NCI-H1694 treated with DMSO at 0.1 percent for 48 hours (cell line): Measurements from ENCODE around the gene NATD1.

ENCODE experiments used
- DNase-seq: peaks from one replicate; lab custom pipeline; 2025; lab: John Stamatoyannopoulos, UW

Gene NATD1

DNA sequence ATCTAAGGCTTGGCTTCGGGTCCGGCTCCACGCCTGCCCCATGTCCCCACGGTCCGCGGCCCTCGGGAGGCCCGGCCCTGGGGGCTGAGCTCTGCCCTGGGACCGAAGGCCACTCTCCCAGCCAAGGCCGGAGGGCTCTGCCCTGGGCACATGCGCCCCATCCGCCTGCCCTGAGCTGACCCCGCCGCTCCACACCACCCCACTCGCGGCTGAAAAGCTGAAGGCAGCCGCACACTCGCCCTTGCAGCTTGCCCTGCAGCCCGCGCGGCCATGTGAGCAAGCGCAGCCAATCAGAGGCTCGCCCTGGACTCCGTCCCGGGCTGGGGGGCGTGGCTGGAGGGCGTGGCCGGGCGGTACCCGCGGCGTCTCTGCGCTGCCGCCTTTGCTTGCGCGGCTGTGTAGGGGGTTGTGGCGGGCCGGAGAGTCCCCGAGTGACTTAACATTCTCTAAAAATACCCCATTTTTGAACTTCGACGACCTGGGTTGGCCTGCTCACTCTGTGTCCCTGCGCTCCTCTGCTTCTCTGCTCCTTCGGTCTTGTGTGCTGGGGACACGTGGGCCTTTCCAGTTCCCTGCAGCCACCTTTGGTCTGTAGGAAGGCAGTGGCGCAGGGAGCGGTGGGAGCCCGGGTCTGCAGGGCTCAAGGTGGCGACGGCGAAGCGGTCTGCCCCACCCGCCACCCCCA lies 22.5 kb upstream of the NATD1 start:
- peak; percentile 73 for DNase-seq

DNA sequence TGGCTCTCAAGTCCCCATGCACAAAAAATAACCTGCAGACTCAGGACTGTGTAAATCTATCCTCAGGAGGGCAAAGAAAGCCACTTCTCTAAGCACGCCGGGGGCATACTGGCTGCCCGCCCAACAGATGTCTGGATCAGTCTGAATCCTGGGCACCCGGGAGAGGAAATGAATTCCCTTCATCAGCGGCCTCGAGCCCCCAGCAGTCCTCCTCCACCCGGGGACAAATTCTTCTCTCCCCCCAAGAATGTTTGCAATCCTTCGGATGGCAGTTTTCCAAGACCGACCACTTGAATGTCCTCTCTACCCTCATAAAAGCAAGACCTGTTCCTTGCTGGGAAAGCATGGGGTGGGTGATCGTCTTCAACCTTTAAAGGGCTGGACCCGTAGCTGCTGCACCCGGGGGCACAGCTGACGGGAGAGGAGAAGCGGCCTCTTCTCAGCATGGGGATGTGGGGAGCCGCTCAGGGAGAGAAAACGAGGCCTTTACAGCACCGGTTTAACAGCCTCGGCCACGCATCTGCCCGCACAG lies 21.9 kb upstream of the NATD1 start:
- DNase-seq: peak; percentile 14

DNA sequence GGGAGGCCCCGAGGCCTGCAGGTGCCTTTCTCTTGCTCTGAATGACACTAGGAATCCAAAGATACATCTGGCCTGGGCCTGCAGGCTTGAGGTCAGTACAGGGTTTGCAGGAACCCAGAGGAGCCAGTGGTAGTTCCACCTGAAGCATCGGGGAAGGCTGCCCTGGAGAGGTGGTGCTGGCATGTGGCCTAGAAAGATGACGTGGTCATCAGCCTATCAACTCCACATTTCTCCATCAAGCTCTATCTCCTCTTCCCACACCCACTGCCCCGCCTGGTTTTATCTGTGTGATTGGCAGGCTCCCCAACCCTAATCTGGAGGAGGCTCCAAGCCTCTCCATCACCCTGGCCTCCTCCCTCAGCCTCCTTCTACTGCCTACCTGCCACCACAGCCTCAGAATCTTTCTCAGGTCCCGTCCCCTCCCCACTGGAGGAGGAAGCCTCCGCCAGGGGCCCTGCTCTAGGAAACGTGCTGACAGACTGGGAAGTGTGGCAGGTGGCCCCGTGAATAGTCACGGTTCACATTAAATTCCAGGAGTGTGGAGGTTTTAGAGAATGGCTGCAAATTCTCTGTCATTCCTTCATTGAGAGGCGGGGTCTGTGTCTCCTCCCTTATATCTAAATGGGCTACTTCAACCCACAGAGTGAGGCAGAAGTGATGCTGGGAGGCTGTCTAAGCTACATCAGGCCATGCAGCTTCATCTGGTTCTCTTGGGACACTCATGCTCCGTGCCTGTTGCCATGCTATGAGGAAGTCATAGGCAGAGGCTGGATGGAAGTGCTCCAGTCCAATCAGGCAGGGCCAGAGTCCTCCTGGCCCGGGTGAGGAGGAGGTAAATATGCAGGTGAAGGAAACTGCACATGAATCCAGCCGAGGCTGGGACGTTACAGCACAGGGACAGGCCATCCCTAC lies 19.9 kb upstream of the NATD1 start:
- DNase-seq: no peak

DNA sequence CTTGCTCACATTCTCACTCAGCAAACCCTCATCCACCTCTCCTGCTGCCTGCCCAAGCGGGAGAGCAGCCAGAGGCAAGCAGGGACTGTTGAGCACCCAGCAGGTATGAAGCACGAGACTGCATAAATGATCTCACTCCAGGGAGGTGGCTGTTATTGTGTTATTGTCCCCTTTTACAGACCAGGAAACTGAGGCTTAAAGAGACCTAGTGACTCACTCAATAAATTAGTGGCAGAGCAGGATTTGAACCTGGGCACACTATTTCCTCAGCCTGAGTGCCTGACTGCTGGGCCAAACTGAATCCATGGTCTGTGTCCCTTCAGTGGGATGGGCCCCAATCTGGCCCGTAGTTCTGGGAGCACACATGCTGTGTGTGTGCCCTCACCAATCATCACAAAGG lies 19.0 kb upstream of the NATD1 start:
- DNase-seq: no peak

GRCh38 chr17:21271454-21272183 lies 18.4 kb upstream of the NATD1 start:
- DNase-seq: no peak

DNA sequence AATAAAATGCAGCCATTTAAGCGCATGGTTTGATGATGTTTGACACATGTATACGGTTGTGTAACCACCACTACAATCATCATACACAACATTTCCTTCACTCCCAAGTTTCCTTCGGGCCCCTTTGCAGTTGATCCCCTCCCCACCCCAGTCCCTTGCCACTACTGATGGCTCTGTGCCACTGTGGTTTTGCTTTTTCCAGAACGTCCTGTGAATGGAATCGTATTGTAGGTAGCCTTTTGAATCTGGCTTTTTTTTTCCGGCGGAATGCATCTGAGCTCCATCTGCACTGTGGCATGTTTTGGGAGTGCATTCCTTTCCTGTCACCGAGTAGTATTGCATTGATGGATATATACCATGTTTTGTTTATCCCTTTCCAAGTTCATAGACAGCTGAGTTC lies 16.2 kb upstream of the NATD1 start:
- no peak for DNase-seq

DNA sequence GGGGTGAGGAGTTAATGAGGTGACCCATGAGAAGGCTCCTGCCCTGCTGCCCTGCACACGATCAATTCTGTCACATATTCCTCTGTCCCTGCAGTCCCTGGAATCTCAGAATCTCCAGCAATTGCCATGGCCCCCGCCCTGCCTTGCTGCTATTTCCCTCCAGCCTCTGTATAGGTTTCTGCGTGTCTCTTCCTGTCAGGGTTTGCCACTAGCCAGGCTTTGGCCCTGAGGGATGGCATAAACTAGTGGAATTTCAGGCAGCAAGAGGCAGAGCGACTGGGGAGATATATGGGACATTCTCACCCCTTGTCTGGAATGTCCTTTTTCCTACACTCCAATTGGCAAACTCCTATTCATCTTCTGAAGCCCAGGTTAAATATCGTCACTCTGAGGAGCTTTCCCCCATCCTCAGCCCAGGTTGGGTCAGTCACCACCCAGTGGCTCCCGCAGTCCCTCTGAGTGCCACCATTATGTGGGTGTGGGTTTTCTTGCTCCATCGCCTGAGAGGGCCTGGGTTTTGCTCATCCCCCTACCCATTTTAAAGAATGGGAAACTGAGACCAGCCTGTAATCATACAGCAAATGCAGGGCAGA lies 15.5 kb upstream of the NATD1 start:
- no peak for DNase-seq

GRCh38 chr17:21263376-21263775 lies 10.2 kb upstream of the NATD1 start:
- no peak for DNase-seq

- no peak for DNase-seq
Measured at GRCh38 chr17:21262259-21262993, 9.2 kb upstream of the NATD1 start.

DNA sequence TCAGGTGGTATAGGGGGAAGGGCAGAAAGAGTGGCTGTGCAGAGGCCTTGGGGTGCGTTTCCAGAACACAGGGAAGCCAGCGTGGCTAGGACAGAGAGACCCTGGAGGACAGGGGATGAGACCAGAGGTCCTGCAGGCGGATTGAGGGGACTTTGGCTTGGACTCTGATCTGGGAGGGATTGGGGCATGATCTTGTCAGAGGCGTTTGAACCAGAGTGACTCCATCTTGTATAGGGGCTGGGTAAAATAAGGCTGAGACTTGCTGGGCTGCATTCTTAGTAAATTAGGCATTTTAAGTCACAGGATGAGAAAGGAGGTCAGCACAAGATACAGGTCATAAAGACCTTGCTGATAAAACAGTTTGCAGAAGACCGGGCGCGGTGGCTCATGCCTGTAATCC lies 5.4 kb upstream of the NATD1 start:
- DNase-seq: no peak

GRCh38 chr17:21253646-21254441 lies 634 bp upstream of the NATD1 start:
- no peak for DNase-seq

GRCh38 chr17:21252289-21252795 lies 868 bp downstream of the NATD1 start:
- no peak for DNase-seq

- no peak for DNase-seq
Measured at GRCh38 chr17:21251337-21252010, 1.7 kb downstream of the NATD1 start.

DNA sequence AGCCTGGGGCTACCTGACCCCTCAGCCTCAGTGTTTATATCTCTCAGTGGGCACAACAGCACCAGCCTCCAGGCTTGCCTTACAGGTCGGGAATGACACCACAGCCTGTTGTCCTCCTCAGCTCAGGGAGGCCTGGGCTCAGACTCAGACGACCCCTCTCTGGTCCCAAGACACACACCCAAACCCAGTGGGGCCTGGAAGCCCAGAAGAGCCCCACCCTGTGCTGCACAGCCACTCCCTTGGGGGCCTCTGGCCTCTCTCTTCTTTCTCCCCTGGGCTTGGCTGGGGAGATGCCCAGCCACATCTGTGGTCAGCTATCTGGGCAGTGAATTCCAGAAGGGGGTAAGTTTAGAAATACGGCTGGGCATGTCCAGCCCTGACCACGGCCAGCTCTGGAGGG lies 2.4 kb downstream of the NATD1 start:
- DNase-seq: no peak

DNA sequence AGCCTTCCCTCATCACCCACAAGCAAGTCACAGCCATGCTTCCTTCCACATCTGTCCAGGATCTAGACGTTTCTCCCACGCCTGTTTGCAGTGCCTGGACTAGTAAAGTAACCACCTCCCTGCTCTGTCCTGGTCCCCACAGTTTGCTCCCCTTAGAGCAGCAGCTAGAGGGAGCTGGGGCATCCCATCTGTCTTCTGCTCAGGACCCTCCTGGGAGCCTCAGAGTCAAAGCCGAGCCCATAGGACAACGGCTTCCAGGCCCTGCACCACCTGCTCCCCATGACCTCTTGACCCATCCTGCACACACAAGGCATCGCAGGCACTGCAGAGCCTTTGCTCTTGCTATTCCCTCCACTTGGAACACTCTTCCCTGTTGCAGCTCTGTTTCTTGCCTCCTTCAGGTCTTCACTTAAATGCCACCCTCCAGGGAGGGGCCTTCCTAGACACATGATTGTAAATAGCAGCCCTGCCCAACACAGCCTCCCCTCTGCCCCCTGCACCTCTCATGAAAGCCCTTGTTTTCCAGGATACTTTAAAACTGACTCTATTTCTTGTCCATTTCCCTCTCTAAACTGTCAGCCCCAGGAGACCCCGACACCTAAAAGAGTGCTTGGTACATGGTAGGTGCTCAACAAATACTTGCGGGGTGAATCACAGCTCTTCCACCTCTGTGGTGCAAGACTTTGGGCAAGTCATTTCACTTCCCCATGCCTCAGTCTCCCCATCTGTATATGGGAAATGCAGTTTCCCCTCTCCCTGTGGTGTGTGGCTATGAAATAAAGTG lies 3.1 kb downstream of the NATD1 start:
- peak; percentile 5 for DNase-seq

DNA sequence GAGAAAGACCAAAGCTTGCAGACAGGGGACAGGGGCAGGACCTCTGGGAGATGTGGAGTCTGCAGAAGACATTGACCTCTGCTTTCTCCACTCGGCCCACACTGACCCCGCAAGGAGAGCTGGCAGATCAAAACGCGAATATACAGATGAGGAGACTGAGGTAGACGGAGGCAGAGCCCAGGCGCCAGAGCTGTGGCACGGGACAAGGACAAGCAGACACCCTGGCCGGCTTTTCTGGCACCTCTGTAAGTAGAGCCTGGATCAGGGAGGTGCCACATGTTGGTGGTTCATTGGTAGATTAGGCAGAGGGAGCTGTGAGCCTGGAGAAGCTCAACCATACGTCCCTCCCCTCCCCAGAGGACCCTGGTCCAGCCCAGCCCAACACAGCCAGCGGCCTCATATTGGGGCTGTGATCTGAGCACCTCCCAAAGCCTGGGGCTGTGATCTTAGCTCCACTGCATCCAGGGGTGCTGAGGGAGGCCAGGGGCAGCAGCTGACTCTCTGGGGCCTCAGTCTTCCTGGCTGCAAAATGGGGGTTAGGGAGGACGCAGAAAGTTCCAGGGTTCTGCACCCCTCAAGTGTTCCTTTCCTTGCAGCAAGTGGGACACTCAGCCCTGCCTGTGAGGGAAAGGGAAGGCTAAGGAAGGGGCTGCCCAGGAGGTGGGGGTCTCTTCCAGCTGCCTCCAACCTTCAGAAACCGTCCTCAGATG lies 4.0 kb downstream of the NATD1 start:
- DNase-seq: no peak

GRCh38 chr17:21248500-21248899 lies 4.7 kb downstream of the NATD1 start:
- no peak for DNase-seq

DNA sequence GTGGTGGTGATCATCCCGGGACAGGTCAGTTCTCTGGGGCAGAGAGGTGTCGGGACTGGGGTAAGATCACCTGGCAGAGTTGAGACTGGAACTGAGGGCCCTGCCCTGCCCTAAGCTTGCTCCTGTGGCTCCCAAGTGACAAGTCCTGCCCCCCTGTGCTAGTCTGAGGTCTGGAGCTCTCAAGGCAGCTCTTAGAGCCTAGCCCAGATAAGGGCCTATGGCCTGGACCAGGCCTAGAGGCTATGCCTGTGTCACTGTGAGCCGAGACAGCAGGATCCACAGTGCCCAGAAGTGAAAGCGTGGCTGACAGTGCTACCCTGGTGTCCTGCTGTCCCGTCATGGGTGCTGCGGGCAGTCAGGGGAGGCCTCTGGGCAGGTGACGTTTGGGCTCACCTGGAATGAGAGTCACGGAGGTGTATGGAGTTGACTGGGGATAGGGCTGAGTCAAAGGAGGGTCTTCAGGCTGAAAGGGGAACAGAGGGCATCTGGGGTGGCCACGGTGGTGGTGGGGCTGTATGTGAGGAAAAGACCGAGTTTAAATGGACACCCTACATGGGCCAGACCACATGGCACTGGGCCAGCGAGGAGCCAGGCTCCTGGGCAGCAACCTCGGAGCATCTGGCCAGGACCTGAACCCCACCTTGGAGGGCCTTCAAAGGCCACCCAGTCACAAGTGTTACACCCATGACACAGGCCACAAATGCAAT lies 5.5 kb downstream of the NATD1 start:
- no peak for DNase-seq
